ENCODE data around the gene SDCBP2.

The SDCBP2 gene

DNA sequence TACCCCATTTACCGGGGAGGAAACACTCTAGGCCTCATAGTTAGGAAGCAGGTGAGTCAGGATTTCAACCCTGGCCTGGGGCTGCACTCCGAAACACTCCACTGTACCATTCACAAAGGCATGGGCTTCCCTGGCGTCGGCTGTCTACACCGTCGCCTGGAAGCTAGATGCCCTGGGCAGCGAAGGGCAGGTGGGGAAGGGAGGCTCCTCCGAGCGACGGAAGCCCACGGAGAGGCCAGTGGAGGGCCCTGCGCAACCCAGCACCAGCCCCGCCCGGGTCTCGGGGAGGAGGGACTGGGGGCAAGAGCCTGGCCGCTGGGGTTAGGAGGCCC, 16.1 kb downstream of the SDCBP2 start:
- no peak for DNase-seq (ENCODE audit: low read depth)
- no peak overlapping the region for H3K4me3 ChIP-seq (ENCODE audit: low read length)
- no peak for TF ChIP-seq CTCF (IDR thresholded peaks at IDR 0.05; ENCODE audit: insufficient read depth, low read depth, low read length, missing control alignments)

GRCh38 chr20:1312308-1312707, 16.6 kb downstream of the SDCBP2 start:
- TF ChIP-seq CTCF (IDR thresholded peaks at IDR 0.05; ENCODE audit: insufficient read depth, low read depth, low read length, missing control alignments), result no peak
- no peak overlapping the region for H3K4me3 ChIP-seq (ENCODE audit: low read length)
- DNase-seq (ENCODE audit: low read depth), result no peak

DNA sequence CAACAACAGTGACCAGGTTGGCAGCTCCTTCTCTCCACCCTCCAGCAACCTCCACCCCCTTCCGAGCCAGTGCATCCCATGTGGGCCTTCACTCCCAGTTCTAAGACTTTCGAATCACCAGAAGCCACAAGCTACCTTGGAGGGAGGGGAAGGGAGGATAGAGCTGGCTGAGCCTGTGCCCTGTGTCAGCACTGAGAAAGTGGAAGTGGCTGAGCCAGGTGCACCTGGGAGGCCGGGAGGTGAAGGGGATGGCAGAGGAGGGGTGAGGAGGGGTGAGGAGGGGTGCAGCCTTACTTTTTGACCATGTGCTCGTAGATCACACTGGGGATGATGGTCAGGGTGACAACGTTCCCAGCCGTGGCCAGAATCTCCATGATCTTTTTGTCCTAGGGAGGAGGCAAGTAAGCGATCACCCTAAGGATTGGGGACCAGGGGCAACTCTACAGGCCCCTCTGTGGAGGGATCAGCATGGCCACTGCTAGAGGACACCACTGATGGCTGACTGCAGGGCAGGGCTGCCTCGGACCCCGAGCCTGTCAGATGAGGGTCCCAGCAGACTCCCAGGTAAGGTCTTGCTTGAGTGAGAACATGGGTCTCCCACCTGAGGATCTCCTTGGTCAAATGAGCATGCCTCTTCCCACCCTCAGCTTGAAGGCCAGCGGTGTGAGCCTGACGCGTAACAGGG, 18.3 kb downstream of the SDCBP2 start:
- no peak overlapping the region for H3K4me3 ChIP-seq (ENCODE audit: low read length)
- TF ChIP-seq CTCF (IDR thresholded peaks at IDR 0.05; ENCODE audit: insufficient read depth, low read depth, low read length, missing control alignments), result no peak

DNA sequence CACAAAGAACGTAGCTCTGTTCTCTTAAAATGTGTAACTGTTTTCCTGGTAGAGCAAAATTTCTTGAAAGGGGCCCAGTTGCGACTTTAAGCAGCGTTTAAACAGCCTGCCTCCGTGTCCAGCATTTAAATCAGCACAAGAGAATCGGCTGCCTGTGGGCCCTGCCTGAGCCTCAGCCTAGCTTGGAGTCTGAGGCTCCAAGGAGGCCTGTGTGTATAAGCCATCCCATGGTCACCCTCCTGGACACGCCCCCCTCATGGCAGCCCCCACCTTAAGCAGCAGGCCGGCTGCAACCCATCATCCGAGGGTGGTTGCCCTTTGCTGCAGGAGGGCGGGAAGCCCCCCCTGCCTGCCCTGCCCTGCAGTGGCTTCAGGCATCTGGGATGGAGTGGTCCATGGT, 18.9 kb downstream of the SDCBP2 start:
- no peak for DNase-seq (ENCODE audit: low read depth)
- H3K4me3 ChIP-seq (ENCODE audit: low read length), result no peak overlapping the region
- no peak for TF ChIP-seq CTCF (IDR thresholded peaks at IDR 0.05; ENCODE audit: insufficient read depth, low read depth, low read length, missing control alignments)

More for the DNA sequence above, 18.3 kb downstream of the SDCBP2 start:
- no peak for DNase-seq (ENCODE audit: low read depth)

GRCh38 chr20:1309439-1309847, 19.5 kb downstream of the SDCBP2 start:
- DNase-seq (ENCODE audit: low read depth), result no peak
- H3K4me3 ChIP-seq (ENCODE audit: low read length), result no peak overlapping the region
- no peak for TF ChIP-seq CTCF (IDR thresholded peaks at IDR 0.05; ENCODE audit: insufficient read depth, low read depth, low read length, missing control alignments)

- H3K4me3 ChIP-seq (ENCODE audit: low read length), result no peak overlapping the region
- TF ChIP-seq CTCF (IDR thresholded peaks at IDR 0.05; ENCODE audit: insufficient read depth, low read depth, low read length, missing control alignments), result no peak
- DNase-seq (ENCODE audit: low read depth), result no peak
Measured at GRCh38 chr20:1308702-1309095, 20.2 kb downstream of the SDCBP2 start.

GRCh38 chr20:1308067-1308701, 20.8 kb downstream of the SDCBP2 start:
- no peak for TF ChIP-seq CTCF (IDR thresholded peaks at IDR 0.05; ENCODE audit: insufficient read depth, low read depth, low read length, missing control alignments)
- H3K4me3 ChIP-seq (ENCODE audit: low read length), result no peak overlapping the region
- DNase-seq (ENCODE audit: low read depth), result no peak
